ENCODE data around the gene C19orf12. TPM values are rescaled to one million over a fixed set of nuclear protein-coding genes. Genes with fewer than 3 reads are reported as not detected.

The C19orf12 gene
- total and polyA plus RNA-seq, 2 donors (not counting 3 experiments of a cell fraction or from before 2014, with no cell fraction given), result 20.4 to 22.9 TPM

- Histone ChIP-seq H3K9me1 (replicated peaks; ENCODE audit: control insufficient read depth, extremely low read depth, insufficient read depth, low read length) (no peaks in the 10 kb centered on the region), H2AFZ (ENCODE audit: low read depth, low read length) (no peak overlapping the region), H3K79me2 (ENCODE audit: control insufficient read depth, insufficient read depth, low read length) (no peaks in the 10 kb centered on the region), H3K4me2 (ENCODE audit: insufficient read depth, low read length) (no peak overlapping the region), H3K36me3 (ENCODE audit: control insufficient read depth in 2 of 2, extremely low read depth in 1 of 2, insufficient read depth in 2 of 2, low read length in 2 of 2) (no peaks in the 10 kb centered on the region), H3K9ac (replicated peaks; ENCODE audit: extremely low read depth, insufficient read depth, low read length) (no peak overlapping the region), H3K4me1 (ENCODE audit: control insufficient read depth, extremely low read depth, insufficient read depth, low read length) (peaks cover 15% of the 10 kb centered on the region), H3K27ac (ENCODE audit: insufficient read depth, low read depth, low read length) (no peak overlapping the region), H3K9me3 (replicated peaks; ENCODE audit: control insufficient read depth, insufficient read depth, low read length) (no peaks in the 10 kb centered on the region), H3K4me3 (replicated peaks in 1 of 3; ENCODE audit: insufficient read depth in 1 of 3, low read depth in 1 of 3, low read length in 3 of 3) (no peak overlapping the region), H4K20me1 (replicated peaks; ENCODE audit: control insufficient read depth, extremely low read depth, insufficient read depth, low read length) (no peaks in the 10 kb centered on the region), H3K27me3 (ENCODE audit: control insufficient read depth in 2 of 2, insufficient read depth in 2 of 2, low read length in 2 of 2) (no peaks in the 10 kb centered on the region)
- ChIA-PET CTCF (no interaction called here), POLR2A (no interaction called here)
- TF ChIP-seq MYC (IDR thresholded peaks at IDR 0.05; ENCODE audit: low read depth, low read length) (no peak), JUN (IDR thresholded peaks at IDR 0.05; ENCODE audit: borderline replicate concordance, insufficient read depth, insufficient read length, low read depth) (no peak), EZH2 (IDR thresholded peaks at IDR 0.05; ENCODE audit: borderline replicate concordance, low read depth, low read length, severe bottlenecking) (no peak), MAX (IDR thresholded peaks at IDR 0.05; ENCODE audit: insufficient read depth, insufficient read length) (no peak), POLR2A (IDR thresholded peaks at IDR 0.05; ENCODE audit: low read depth, low read length) (no peak), GATA2 (IDR thresholded peaks at IDR 0.05; ENCODE audit: insufficient read depth, insufficient read length, low read depth, low read length) (no peak), POLR2AphosphoS5 (IDR thresholded peaks at IDR 0.05; ENCODE audit: insufficient read depth, low read depth, low read length) (no peak), CTCF (IDR thresholded peaks at IDR 0.05; ENCODE audit: extremely low read depth in 1 of 2, insufficient read depth in 1 of 2, low read depth in 1 of 2, low read length in 2 of 2) (no peak), FOS (IDR thresholded peaks at IDR 0.05; ENCODE audit: borderline replicate concordance, insufficient read depth, low read length) (no peak)
- dilution Hi-C loops (cut with MboI; ENCODE audit: extremely low pct_ligation_motif_present, low sequenced_read_pairs), result no loop called here
- no TSS peak for BruUV-seq (replicated peaks)
- no peak for FAIRE-seq
- no peak for DNase-seq (ENCODE audit: low read depth, low spot score)
- intact Hi-C loops (cut with micrococcal nuclease), result no loop called here
Observed at GRCh38 chr19:29660835-29661234, 54.2 kb downstream of the C19orf12 start.
